Fibroblast of villous mesenchyme (primary cell): Measurements from ENCODE around the gene FANCD2OS. TPM values are rescaled to one million over a fixed set of nuclear protein-coding genes. Genes with fewer than 3 reads are reported as not detected.

ENCODE experiments used
- DNase-seq: peaks from one replicate; pipeline ENCODE4 v3.0.0-alpha.2; 2010; ENCODE audit warnings: low read depth
- H3K4me3 ChIP-seq: 2 replicates; pipeline ENCODE4 v1.5.1; 2011; ENCODE audit warnings: low read depth, mild to moderate bottlenecking, low read length
- CTCF ChIP-seq: IDR thresholded peaks from 2 replicates; pipeline ENCODE4 v1.5.1; 2012; ENCODE audit warnings: low read depth, mild to moderate bottlenecking, low read length; ENCODE audit not compliant: insufficient read depth
- total RNA-seq: library from RNA; depleted of rRNA; stranded (reverse); fragments of >200 nt; gene quantifications from 2 replicates; pipeline ENCODE4 v1.2.3, GENCODE V29; 2012

Gene FANCD2OS
- total RNA-seq, 1 donor, result not detected

DNA sequence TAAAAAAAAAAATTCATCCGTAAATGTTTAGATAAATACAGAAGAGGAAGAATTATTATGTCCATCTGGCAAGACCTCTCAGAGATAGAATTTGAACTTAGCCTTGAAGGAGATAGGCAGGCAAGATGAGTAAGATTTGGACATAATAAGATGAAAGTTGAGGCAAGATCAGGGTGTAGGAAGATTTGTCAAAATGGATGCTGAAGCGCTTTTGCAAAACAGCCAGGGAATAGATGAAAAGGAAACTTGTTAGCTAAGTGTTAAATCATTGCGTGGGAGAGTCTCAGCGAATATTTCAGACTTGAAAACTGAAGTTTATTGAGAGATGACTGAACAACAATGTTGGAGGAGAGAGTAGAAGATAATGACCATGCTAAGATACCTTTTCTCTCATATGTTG is 14.7 kb upstream of the FANCD2OS start:
- TF ChIP-seq CTCF, result no peak
- H3K4me3 ChIP-seq, result no peak overlapping the region
- no peak for DNase-seq

GRCh38 chr3:10121064-10121463 is 13.0 kb upstream of the FANCD2OS start:
- H3K4me3 ChIP-seq, result no peak overlapping the region
- no peak for DNase-seq
- TF ChIP-seq CTCF, result no peak

GRCh38 chr3:10119376-10119775 is 11.3 kb upstream of the FANCD2OS start:
- no peak for DNase-seq
- H3K4me3 ChIP-seq, result no peak overlapping the region
- TF ChIP-seq CTCF, result no peak

DNA sequence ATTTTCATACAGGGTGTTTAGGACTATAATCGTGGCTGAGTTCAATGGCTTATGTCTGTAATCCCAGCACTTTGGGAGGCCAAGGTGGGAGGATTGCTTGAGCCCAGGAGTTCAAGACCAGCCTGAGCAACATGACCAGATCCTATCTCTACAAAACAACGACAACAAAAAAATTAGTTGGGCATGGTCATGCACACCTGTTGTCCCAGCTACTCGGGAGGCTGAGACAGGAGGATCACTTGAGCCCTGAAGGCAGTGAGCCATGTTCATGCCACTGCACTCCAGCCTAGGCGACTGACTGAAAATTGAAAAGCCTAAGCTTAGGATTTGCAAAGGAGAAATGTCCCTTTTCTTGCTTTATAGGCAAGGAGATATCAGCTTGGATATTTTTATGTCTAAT is 8.9 kb upstream of the FANCD2OS start:
- no peak overlapping the region for H3K4me3 ChIP-seq
- no peak for DNase-seq
- no peak for TF ChIP-seq CTCF

DNA sequence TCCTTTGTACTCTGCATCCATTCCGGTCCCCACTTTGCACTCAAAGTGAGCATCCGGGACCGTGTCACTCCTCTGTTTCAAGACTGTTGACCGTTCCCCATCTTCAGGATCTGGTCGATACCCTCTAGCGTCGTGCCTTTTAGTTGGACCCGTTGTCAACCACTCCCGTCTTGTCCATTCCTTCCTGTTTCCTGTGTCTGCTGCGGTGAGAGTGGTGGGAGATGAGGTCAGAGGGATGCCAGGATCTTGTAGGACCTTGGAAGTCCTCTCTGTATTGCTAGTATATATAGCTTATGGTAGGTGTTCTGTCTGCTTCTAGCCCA is 8.0 kb upstream of the FANCD2OS start:
- peak overlapping the region; percentile 95 for H3K4me3 ChIP-seq
- TF ChIP-seq CTCF, result no peak
- peak; percentile 59 for DNase-seq

GRCh38 chr3:10115326-10116137 is 7.5 kb upstream of the FANCD2OS start, which contains the start of gene BRK1:
BRK1 (plus strand) TSS chr3:10115675; CDS start chr3:10115702, 27 bp downstream.
- H3K4me3 ChIP-seq, result peak within 1 kb of the TSS; percentile 95
- TF ChIP-seq CTCF, result no peak
- DNase-seq, result peak; percentile 97

- no peak for TF ChIP-seq CTCF
- H3K4me3 ChIP-seq, result no peak overlapping the region
- no peak for DNase-seq
Measured at GRCh38 chr3:10106919-10107318, 1.1 kb downstream of the FANCD2OS start.
